IMR-90 (cell line): ENCODE measurements around the gene TAX1BP1. TPM values are rescaled to one million over a fixed set of nuclear protein-coding genes. Genes with fewer than 3 reads are reported as not detected.

ENCODE experiments used
- ATAC-seq: fragments of 200-7000 bp; cut with Tn5 transposase; 2 replicates; pipeline ENCODE4 v1.9.1; 2020; ENCODE audit warnings: low read depth, mild to moderate bottlenecking, moderate library complexity
- BruUV-seq: library from RNA; stranded (reverse); fragments of 400-500 nt; replicated peaks from 2 replicates; lab custom pipeline; 2021; lab: Mats Ljungman, UMichigan
- CTCF ChIA-PET: fragments of 300-600 bp; formaldehyde crosslinking; extraction: SDS; loops from one replicate; lab custom pipeline; 2021; ENCODE audit warnings: antibody characterized with exemption; lab: Yijun Ruan, JAX
- POLR2A ChIA-PET: fragments of 300-600 bp; sonication (Branson Sonifier 250); formaldehyde crosslinking; loops from one replicate; lab custom pipeline; 2022; ENCODE audit warnings: antibody characterized with exemption; ENCODE audit not compliant: unreplicated experiment; lab: Charles Lee
- DNase-seq: peaks from one replicate; pipeline ENCODE4 v3.0.0; 2013
- H2AFZ ChIP-seq: replicated peaks from 2 replicates; pipeline ENCODE3; 2013; ENCODE audit warnings: low read length, mild to moderate bottlenecking; ENCODE audit not compliant: poor library complexity
- H2AK5ac ChIP-seq: 2 replicates; pipeline ENCODE4 v1.6.1; 2013; ENCODE audit warnings: low read depth, low read length, inconsistent platforms
- H2AK9ac ChIP-seq: replicated peaks from 2 replicates; pipeline ENCODE3; 2013; ENCODE audit warnings: mild to moderate bottlenecking, low read depth, low read length, moderate library complexity; ENCODE audit not compliant: poor library complexity
- H2BK120ac ChIP-seq: 2 replicates; pipeline ENCODE4 v1.6.1; 2013; ENCODE audit warnings: low read depth, low read length, inconsistent platforms
- H2BK15ac ChIP-seq: 3 replicates; pipeline ENCODE4 v1.6.1; 2013; ENCODE audit warnings: low read depth, low read length, inconsistent platforms
- H2BK20ac ChIP-seq: 2 replicates; pipeline ENCODE4 v1.6.1; 2013; ENCODE audit warnings: low read depth, mild to moderate bottlenecking, inconsistent platforms, low read length, moderate library complexity
- H2BK5ac ChIP-seq: 2 replicates; pipeline ENCODE4 v1.6.1; 2013; ENCODE audit warnings: mild to moderate bottlenecking, low read depth, low read length, inconsistent platforms; ENCODE audit not compliant: poor library complexity, severe bottlenecking
- H3K14ac ChIP-seq: replicated peaks from 2 replicates; pipeline ENCODE4 v1.6.1; 2013; ENCODE audit warnings: low read depth, low read length, inconsistent platforms
- H3K18ac ChIP-seq: 2 replicates; pipeline ENCODE4 v1.6.1; 2013; ENCODE audit warnings: low read depth, low read length, control low read depth
- H3K23ac ChIP-seq: 2 replicates; pipeline ENCODE4 v1.6.1; 2013; ENCODE audit warnings: low read depth, low read length, inconsistent platforms
- H3K27ac ChIP-seq: 2 replicates; pipeline ENCODE4 v1.5.1; 2013; ENCODE audit warnings: mild to moderate bottlenecking, control low read depth, low read length; ENCODE audit not compliant: insufficient read depth
- H3K27me3 ChIP-seq: 2 replicates; pipeline ENCODE4 v1.6.1; 2013; ENCODE audit warnings: low read length; ENCODE audit not compliant: control insufficient read depth, insufficient read depth
- H3K36me3 ChIP-seq: 2 replicates; pipeline ENCODE4 v1.6.1; 2013; ENCODE audit warnings: low read length, mixed read lengths; ENCODE audit not compliant: control insufficient read depth, insufficient read depth
- H3K4ac ChIP-seq: 2 replicates; pipeline ENCODE4 v1.6.1; 2013; ENCODE audit warnings: low read depth, low read length, inconsistent platforms
- H3K4me1 ChIP-seq: 2 replicates; pipeline ENCODE4 v1.6.1; 2013; ENCODE audit warnings: low read length, mixed read lengths; ENCODE audit not compliant: control insufficient read depth, insufficient read depth
- H3K4me2 ChIP-seq: 2 replicates; pipeline ENCODE4 v1.6.1; 2013; ENCODE audit warnings: low read depth, mild to moderate bottlenecking, control low read depth, low read length, moderate library complexity
- H3K4me3 ChIP-seq: 2 replicates; pipeline ENCODE4 v1.5.1; 2013; ENCODE audit warnings: low read depth, mild to moderate bottlenecking, control low read depth, low read length, moderate library complexity; ENCODE audit not compliant: insufficient read depth
- H3K56ac ChIP-seq: 2 replicates; pipeline ENCODE4 v1.6.1; 2013; ENCODE audit warnings: low read length, inconsistent platforms; ENCODE audit not compliant: insufficient read depth; ENCODE audit errors: extremely low read depth
- H3K79me1 ChIP-seq, 2 experiments: 2 replicates each; pipeline ENCODE4 v1.6.1; 2013; ENCODE audit warnings: low read length in 2 of 2, inconsistent platforms in 1 of 2, low read depth in 1 of 2
- H3K9ac ChIP-seq: 2 replicates; pipeline ENCODE4 v1.6.1; 2013; ENCODE audit warnings: low read depth, low read length, control low read depth
- H3K9me1 ChIP-seq: 2 replicates; pipeline ENCODE4 v1.6.1; 2013; ENCODE audit warnings: low read length, inconsistent platforms; ENCODE audit not compliant: insufficient read depth
- H3K9me3 ChIP-seq: 2 replicates; pipeline ENCODE4 v1.6.1; 2013; ENCODE audit warnings: low read length; ENCODE audit not compliant: control insufficient read depth, insufficient read depth
- H4K20me1 ChIP-seq: 2 replicates; pipeline ENCODE4 v1.6.1; 2013; ENCODE audit warnings: low read length, inconsistent platforms; ENCODE audit not compliant: insufficient read depth
- H4K5ac ChIP-seq: 2 replicates; pipeline ENCODE4 v1.6.1; 2013; ENCODE audit warnings: mild to moderate bottlenecking, low read depth, low read length, control low read depth
- H4K8ac ChIP-seq, 2 experiments: 2 replicates each; pipeline ENCODE4 v1.6.1; 2013; ENCODE audit warnings: low read depth in 2 of 2, low read length in 2 of 2, control low read depth in 1 of 2, inconsistent platforms in 1 of 2
- H4K91ac ChIP-seq: 2 replicates; pipeline ENCODE4 v1.6.1; 2013; ENCODE audit warnings: low read depth, low read length, inconsistent platforms; ENCODE audit not compliant: insufficient read depth
- BHLHE40 ChIP-seq: fragments of 150-350 bp; IDR thresholded peaks from 2 replicates; pipeline ENCODE4 v1.6.1; 2016; ENCODE audit warnings: mild to moderate bottlenecking, low read depth, low read length
- CHD1 ChIP-seq: IDR thresholded peaks from 2 replicates; pipeline ENCODE4 v1.6.1; 2012; ENCODE audit warnings: low read depth, low read length, improper control_type of control experiment
- FOS ChIP-seq: fragments of 150-350 bp; IDR thresholded peaks from 2 replicates; pipeline ENCODE4 v1.6.1; 2016; ENCODE audit warnings: low read depth, low read length
- MAZ ChIP-seq: IDR thresholded peaks from 2 replicates; pipeline ENCODE4 v1.6.1; 2012; ENCODE audit warnings: low read depth, mild to moderate bottlenecking, low read length, improper control_type of control experiment, moderate library complexity, borderline replicate concordance
- MXI1 ChIP-seq: IDR thresholded peaks from 2 replicates; pipeline ENCODE4 v1.6.1; 2012; ENCODE audit warnings: low read depth, mild to moderate bottlenecking, low read length, moderate library complexity, borderline replicate concordance
- POLR2A ChIP-seq: IDR thresholded peaks from 2 replicates; pipeline ENCODE4 v1.6.1; 2012; ENCODE audit warnings: mild to moderate bottlenecking, low read depth, low read length
- RAD21 ChIP-seq: IDR thresholded peaks from 2 replicates; pipeline ENCODE4 v1.6.1; 2012; ENCODE audit warnings: low read length, improper control_type of control experiment
- RCOR1 ChIP-seq: IDR thresholded peaks from 2 replicates; pipeline ENCODE4 v1.6.1; 2012; ENCODE audit warnings: mild to moderate bottlenecking, low read length, improper control_type of control experiment; ENCODE audit not compliant: insufficient replicate concordance
- RFX5 ChIP-seq: IDR thresholded peaks from 2 replicates; pipeline ENCODE4 v1.8.0; 2012; ENCODE audit warnings: low read depth, mild to moderate bottlenecking, low read length, moderate library complexity
- SMC3 ChIP-seq: fragments of 150-350 bp; IDR thresholded peaks from 2 replicates; pipeline ENCODE4 v1.6.1; 2016; ENCODE audit warnings: low read depth, mild to moderate bottlenecking, antibody characterized with exemption, low read length, moderate library complexity
- WGBS, 2 experiments: methylation state at CpG; one replicate each; pipeline versions ENCODE4 v1.1.5 to v1.1.7; 2013; ENCODE audit warnings: missing lambda C conversion rate in 2 of 2; ENCODE audit not compliant: insufficient read length in 1 of 2; ENCODE audit errors: extremely low coverage in 2 of 2; 5-methylcytosine and 5-hydroxymethylcytosine counted together
- dilution Hi-C: fragments of 300-500 bp; cut with HindIII; formaldehyde crosslinking; loops from one replicate; pipeline ENCODE4 v1.14.3; 2018; ENCODE audit warnings: low sequenced_read_pairs; ENCODE audit not compliant: unreplicated experiment
- in situ Hi-C: fragments of 300-500 bp; cut with MboI; formaldehyde crosslinking; loops from 3 replicates; pipeline ENCODE4 v1.14.3; 2019; ENCODE audit warnings: low sequenced_read_pairs, inconsistent platforms, mixed read lengths
- intact Hi-C: fragments of 100-400 bp; cut with micrococcal nuclease; formaldehyde crosslinking; loops from 2 replicates; pipeline ENCODE4 v1.10.0; 2022
- polyA plus RNA-seq, 3 experiments: library from polyadenylated mRNA; depleted of rRNA; stranded (reverse); fragments of >200 nt; gene quantifications; 2 replicates each; pipeline ENCODE4 v1.2.3, GENCODE V29; 2012; ENCODE audit warnings: low replicate concordance in 1 of 3
- total RNA-seq: library from RNA; depleted of rRNA; stranded (reverse); fragments of >200 nt; gene quantifications from 2 replicates; pipeline ENCODE4 v1.2.3, GENCODE V29; 2012
- TF ChIP-seq, protein P1 (sequence below): fragments of 150-350 bp; IDR thresholded peaks from 2 replicates; pipeline ENCODE4 v1.6.1; 2017; ENCODE audit warnings: mild to moderate bottlenecking, antibody characterized with exemption, low read length, low read depth
- TF ChIP-seq, protein P2 (sequence below): fragments of 150-350 bp; IDR thresholded peaks from 2 replicates; pipeline ENCODE4 v1.6.1; 2016; ENCODE audit warnings: low read depth, mild to moderate bottlenecking, low read length, moderate library complexity, borderline replicate concordance
- TF ChIP-seq, protein P3 (sequence below): conservative IDR thresholded peaks from 2 replicates; pipeline ENCODE4 v1.5.1; 2012; ENCODE audit warnings: mild to moderate bottlenecking, low read depth, low read length, improper control_type of control experiment

TAX1BP1 gene
- total and polyA plus RNA-seq, 2 of the 4 experiments (the other 2 are of a cell fraction), result 49.0 to 52.7 TPM

DNA sequence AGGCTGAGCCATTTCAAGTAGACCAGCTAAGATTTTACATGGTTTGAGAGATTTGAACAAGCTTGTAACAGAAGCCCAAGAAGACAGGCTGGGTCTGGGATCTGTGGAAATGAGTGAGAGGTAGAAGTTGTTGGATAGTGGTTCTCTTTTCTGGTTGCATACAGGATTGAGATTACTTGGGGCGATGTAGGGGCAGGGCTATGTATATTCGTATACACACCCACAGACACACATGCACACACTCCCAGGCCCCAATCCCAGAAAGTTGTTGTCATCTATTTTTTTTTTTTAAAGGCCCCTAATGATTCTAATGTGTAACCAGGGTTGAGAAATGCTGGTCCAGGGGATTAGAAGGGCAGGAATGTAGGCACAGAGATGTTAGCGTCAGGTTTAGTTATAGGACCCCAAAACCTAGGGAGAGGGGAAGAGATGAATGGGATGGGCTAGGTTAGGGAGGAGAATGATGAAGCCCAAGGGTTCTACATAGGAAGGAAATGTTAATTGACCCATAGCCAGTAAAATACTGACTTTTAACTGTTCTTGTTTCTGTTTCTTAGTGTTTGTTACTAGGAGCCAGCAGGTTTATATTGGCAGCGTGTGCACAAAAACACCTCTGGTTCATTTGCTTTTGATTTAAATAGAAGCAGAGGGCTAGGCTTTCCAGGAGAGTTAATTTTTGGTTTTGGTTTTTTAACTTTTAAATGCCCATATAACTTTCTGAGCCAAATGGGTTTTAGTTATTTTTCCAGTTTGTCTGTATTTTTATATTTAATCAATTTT is 7.8 kb downstream of the TAX1BP1 start:
- Histone ChIP-seq H2AK9ac (no peak overlapping the region), H3K4me2 (no peak overlapping the region), H3K14ac (no peak overlapping the region), H2BK120ac (no peak overlapping the region), H2BK5ac (no peak overlapping the region), H3K56ac (no peak overlapping the region), H3K9me3 (no peaks in the 10 kb centered on the region), H3K9me1 (peaks cover 4% of the 10 kb centered on the region; the same call in 1 of the 2 replicates), H4K5ac (no peak overlapping the region), H4K91ac (no peak overlapping the region), H3K36me3 (peaks cover 5% of the 10 kb centered on the region), H2BK15ac (no peak overlapping the region), H3K4me1 (peaks cover 8% of the 10 kb centered on the region; the same call in 1 of the 2 replicates), H3K27me3 (no peaks in the 10 kb centered on the region), H3K4me3 (no peak overlapping the region), H4K20me1 (peaks cover 25% of the 10 kb centered on the region; the same call in 1 of the 2 replicates), H2AFZ (no peak overlapping the region), H4K8ac (no peak overlapping the region), H2AK5ac (no peak overlapping the region), H3K79me1 (peaks cover 26 to 47% of the 10 kb centered on the region in 2 experiments), H2BK20ac (no peak overlapping the region), H3K23ac (0 out of 2 replicates have a peak overlapping the region, but pooled peaks have one; percentile 27), H3K4ac (no peak overlapping the region), H3K27ac (no peak overlapping the region), H3K18ac (no peak overlapping the region), H3K9ac (no peak overlapping the region)
- in situ Hi-C loops (no loop called here), dilution Hi-C loops (no loop called here), intact Hi-C loops (loop anchor here (10.0 kb wide), 2 partner anchors 347 to 553 kb away; no protein-coding TSS in a partner anchor)
- BruUV-seq, result no TSS peak
- POLR2A ChIA-PET, result no interaction called here
- CTCF ChIA-PET, result interaction anchor here (0.6 kb wide), 1 partner anchor 1612 kb away, joined by 5 read pairs; no protein-coding TSS in a partner anchor
- no CpG with 5 or more reads among the region's 4 CpGs for WGBS, 2 experiments
- TF ChIP-seq, protein P1, sequence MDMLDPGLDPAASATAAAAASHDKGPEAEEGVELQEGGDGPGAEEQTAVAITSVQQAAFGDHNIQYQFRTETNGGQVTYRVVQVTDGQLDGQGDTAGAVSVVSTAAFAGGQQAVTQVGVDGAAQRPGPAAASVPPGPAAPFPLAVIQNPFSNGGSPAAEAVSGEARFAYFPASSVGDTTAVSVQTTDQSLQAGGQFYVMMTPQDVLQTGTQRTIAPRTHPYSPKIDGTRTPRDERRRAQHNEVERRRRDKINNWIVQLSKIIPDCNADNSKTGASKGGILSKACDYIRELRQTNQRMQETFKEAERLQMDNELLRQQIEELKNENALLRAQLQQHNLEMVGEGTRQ, result no peak
- TF ChIP-seq BHLHE40, result no peak
- TF ChIP-seq, protein P2, sequence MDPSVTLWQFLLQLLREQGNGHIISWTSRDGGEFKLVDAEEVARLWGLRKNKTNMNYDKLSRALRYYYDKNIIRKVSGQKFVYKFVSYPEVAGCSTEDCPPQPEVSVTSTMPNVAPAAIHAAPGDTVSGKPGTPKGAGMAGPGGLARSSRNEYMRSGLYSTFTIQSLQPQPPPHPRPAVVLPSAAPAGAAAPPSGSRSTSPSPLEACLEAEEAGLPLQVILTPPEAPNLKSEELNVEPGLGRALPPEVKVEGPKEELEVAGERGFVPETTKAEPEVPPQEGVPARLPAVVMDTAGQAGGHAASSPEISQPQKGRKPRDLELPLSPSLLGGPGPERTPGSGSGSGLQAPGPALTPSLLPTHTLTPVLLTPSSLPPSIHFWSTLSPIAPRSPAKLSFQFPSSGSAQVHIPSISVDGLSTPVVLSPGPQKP, result no peak
- TF ChIP-seq RAD21, result no peak
- no peak for TF ChIP-seq POLR2A
- no peak for TF ChIP-seq MXI1
- no peak for TF ChIP-seq MAZ
- TF ChIP-seq RCOR1, result no peak
- TF ChIP-seq CHD1, result no peak
- no peak for TF ChIP-seq RFX5
- no peak for TF ChIP-seq FOS
- TF ChIP-seq, protein P3, sequence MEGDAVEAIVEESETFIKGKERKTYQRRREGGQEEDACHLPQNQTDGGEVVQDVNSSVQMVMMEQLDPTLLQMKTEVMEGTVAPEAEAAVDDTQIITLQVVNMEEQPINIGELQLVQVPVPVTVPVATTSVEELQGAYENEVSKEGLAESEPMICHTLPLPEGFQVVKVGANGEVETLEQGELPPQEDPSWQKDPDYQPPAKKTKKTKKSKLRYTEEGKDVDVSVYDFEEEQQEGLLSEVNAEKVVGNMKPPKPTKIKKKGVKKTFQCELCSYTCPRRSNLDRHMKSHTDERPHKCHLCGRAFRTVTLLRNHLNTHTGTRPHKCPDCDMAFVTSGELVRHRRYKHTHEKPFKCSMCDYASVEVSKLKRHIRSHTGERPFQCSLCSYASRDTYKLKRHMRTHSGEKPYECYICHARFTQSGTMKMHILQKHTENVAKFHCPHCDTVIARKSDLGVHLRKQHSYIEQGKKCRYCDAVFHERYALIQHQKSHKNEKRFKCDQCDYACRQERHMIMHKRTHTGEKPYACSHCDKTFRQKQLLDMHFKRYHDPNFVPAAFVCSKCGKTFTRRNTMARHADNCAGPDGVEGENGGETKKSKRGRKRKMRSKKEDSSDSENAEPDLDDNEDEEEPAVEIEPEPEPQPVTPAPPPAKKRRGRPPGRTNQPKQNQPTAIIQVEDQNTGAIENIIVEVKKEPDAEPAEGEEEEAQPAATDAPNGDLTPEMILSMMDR, result no peak
- no peak for TF ChIP-seq SMC3
- ATAC-seq (no peak), DNase-seq (no peak)
